HepG2 (cell line): Measurements from ENCODE around the gene HORMAD2.

Source experiments
- AFF4 ChIP-seq: sonication (generic); formaldehyde crosslinking; IDR thresholded peaks from 2 replicates; pipeline ENCODE4 v1.4.0; 2020; ENCODE audit warnings: missing genetic modification reagents
- MXD1 ChIP-seq: sonication (generic); formaldehyde crosslinking; IDR thresholded peaks from 2 replicates; pipeline ENCODE4 v1.4.0; 2020; ENCODE audit warnings: mild to moderate bottlenecking, missing genetic modification reagents
- NFE2L1 ChIP-seq: sonication (generic); formaldehyde crosslinking; IDR thresholded peaks from 2 replicates; pipeline ENCODE4 v1.4.0; 2020; ENCODE audit warnings: missing genetic modification reagents, mild to moderate bottlenecking, borderline replicate concordance
- POLR2A ChIP-seq, 2 experiments: IDR thresholded peaks; 2 replicates each; pipeline ENCODE4 v1.6.1; 2011; ENCODE audit warnings: low read depth in 2 of 2, low read length in 2 of 2, mild to moderate bottlenecking in 1 of 2, moderate library complexity in 1 of 2; ENCODE audit not compliant: insufficient read depth in 1 of 2
- RORA ChIP-seq: sonication (generic); formaldehyde crosslinking; IDR thresholded peaks from 2 replicates; pipeline ENCODE4 v1.5.0; 2020; ENCODE audit warnings: mild to moderate bottlenecking, missing genetic modification reagents, moderate library complexity
- SP5 ChIP-seq: IDR thresholded peaks from 2 replicates; pipeline ENCODE4 v1.6.1; 2016; ENCODE audit warnings: low read depth, borderline replicate concordance
- ZNF513 ChIP-seq: sonication (generic); formaldehyde crosslinking; conservative IDR thresholded peaks from 2 replicates; pipeline ENCODE4 v1.5.0; 2020; ENCODE audit warnings: missing genetic modification reagents
- ZNF83 ChIP-seq: sonication (generic); formaldehyde crosslinking; IDR thresholded peaks from 2 replicates; pipeline ENCODE4 v1.4.0; 2020; ENCODE audit warnings: missing genetic modification reagents, mild to moderate bottlenecking, borderline replicate concordance

- TF ChIP-seq AFF4 (CRISPR knock-in tag) (no peak), SP5 (CRISPR knock-in tag) (no peak), ZNF513 (no peak), ZNF83 (CRISPR knock-in tag) (no peak), RORA (CRISPR knock-in tag) (no peak), NFE2L1 (CRISPR knock-in tag) (no peak), POLR2A (IDR thresholded peaks at IDR 0.05; ENCODE audit: insufficient read depth in 1 of 2, low read depth in 2 of 2, low read length in 2 of 2) (no peak), MXD1 (CRISPR knock-in tag) (no peak)
Measured at GRCh38 chr22:30186041-30186440, 105.8 kb downstream of the HORMAD2 start.
